ENCODE data around the gene LAMA2.

- TF ChIP-seq, protein P1, sequence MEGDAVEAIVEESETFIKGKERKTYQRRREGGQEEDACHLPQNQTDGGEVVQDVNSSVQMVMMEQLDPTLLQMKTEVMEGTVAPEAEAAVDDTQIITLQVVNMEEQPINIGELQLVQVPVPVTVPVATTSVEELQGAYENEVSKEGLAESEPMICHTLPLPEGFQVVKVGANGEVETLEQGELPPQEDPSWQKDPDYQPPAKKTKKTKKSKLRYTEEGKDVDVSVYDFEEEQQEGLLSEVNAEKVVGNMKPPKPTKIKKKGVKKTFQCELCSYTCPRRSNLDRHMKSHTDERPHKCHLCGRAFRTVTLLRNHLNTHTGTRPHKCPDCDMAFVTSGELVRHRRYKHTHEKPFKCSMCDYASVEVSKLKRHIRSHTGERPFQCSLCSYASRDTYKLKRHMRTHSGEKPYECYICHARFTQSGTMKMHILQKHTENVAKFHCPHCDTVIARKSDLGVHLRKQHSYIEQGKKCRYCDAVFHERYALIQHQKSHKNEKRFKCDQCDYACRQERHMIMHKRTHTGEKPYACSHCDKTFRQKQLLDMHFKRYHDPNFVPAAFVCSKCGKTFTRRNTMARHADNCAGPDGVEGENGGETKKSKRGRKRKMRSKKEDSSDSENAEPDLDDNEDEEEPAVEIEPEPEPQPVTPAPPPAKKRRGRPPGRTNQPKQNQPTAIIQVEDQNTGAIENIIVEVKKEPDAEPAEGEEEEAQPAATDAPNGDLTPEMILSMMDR (IDR thresholded peaks at IDR 0.05; ENCODE audit: poor library complexity) = no peak
- TF ChIP-seq EZH2 (IDR thresholded peaks at IDR 0.05; ENCODE audit: borderline replicate concordance) = no peak
- TF ChIP-seq EZH2phosphoT487 (IDR thresholded peaks at IDR 0.05; ENCODE audit: low read depth, severe bottlenecking, unreplicated experiment) = no peak
These were observed 308.3 kb downstream of the LAMA2 start for GRCh38 chr6:129191235-129191634.
